C4-2B (cell line): ENCODE results near the gene ZNF524.

ENCODE experiments used
- CTCF ChIP-seq: fragments of 450-650 bp; conservative IDR thresholded peaks from 2 replicates; pipeline ENCODE4 v1.5.1; 2017; ENCODE audit warnings: mild to moderate bottlenecking
- ZFX ChIP-seq: fragments of 450-650 bp; IDR thresholded peaks from 2 replicates; pipeline ENCODE4 v1.6.1; 2017

GRCh38 chr19:55621673-55622231 lies 21.7 kb downstream of the ZNF524 start:
- TF ChIP-seq CTCF (no peak), ZFX (no peak)
